GM12878 (cell line): Measurements from ENCODE around the gene PINK1.

ENCODE experiments used
- CBX5 ChIP-seq: sonication (generic); IDR thresholded peaks from 2 replicates; pipeline ENCODE4 v1.6.1; 2016; ENCODE audit warnings: low read depth, moderate library complexity, mild to moderate bottlenecking, inconsistent platforms
- POLR2A ChIP-seq: IDR thresholded peaks from 2 replicates; pipeline ENCODE4 v1.6.1; 2011; ENCODE audit warnings: low read depth, mild to moderate bottlenecking, low read length
- POLR2AphosphoS5 ChIP-seq: IDR thresholded peaks from 2 replicates; pipeline ENCODE4 v1.6.1; 2011; ENCODE audit warnings: mild to moderate bottlenecking, low read length, inconsistent platforms
- RB1 ChIP-seq: fragments of 450-650 bp; formaldehyde crosslinking; IDR thresholded peaks from 2 replicates; pipeline ENCODE4 v1.6.1; 2017; ENCODE audit warnings: mild to moderate bottlenecking, borderline replicate concordance
- RFX5 ChIP-seq: IDR thresholded peaks from 2 replicates; pipeline ENCODE4 v1.6.1; 2011; ENCODE audit warnings: low read depth, low read length, improper control_type of control experiment
- ZNF24 ChIP-seq: fragments of 450-650 bp; IDR thresholded peaks from 2 replicates; pipeline ENCODE4 v1.6.1; 2017; ENCODE audit warnings: antibody characterized with exemption, mild to moderate bottlenecking
- TF ChIP-seq, protein P1 (sequence below), 3 experiments: IDR thresholded peaks in 2 of 3; conservative IDR thresholded peaks in 1 of 3; 2 replicates each; pipeline ENCODE4 v1.5.1; 2011; ENCODE audit warnings: low read depth in 3 of 3, low read length in 3 of 3, mild to moderate bottlenecking in 3 of 3, control low read depth in 2 of 3, moderate library complexity in 2 of 3, inconsistent platforms in 1 of 3, mixed read lengths in 1 of 3; ENCODE audit not compliant: control insufficient read depth in 2 of 3, insufficient read depth in 1 of 3; ENCODE audit errors: extremely low read depth in 1 of 3
- TF ChIP-seq, protein P2 (sequence below): IDR thresholded peaks from 2 replicates; pipeline ENCODE4 v1.6.1; 2011; ENCODE audit warnings: low read depth, mild to moderate bottlenecking, low read length, moderate library complexity, borderline replicate concordance; ENCODE audit errors: extremely low read depth
- TF ChIP-seq, protein P3 (sequence below): IDR thresholded peaks from 2 replicates; pipeline ENCODE4 v1.6.1; 2012; ENCODE audit warnings: low read depth, low read length, improper control_type of control experiment

DNA sequence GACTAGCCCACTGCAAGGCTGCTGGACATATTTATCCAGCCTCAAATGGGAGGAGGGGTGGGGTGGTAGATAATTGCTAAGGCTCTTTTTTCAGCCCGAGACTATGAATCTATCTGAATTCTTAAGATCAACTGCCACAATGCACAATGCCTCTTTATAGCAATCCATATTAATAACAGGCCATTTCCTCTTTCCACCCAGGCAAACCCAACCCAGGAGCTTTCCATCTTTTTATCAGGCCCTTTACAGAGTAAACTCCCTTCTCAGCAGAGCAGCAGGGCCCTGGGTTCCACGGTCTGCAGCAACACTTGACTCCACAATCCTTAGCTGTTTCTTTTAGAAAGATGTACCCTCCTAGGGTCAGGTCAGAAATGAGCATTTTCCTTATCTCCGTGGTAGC, 27.1 kb downstream of the PINK1 start:
- TF ChIP-seq RFX5 (no peak), CBX5 (no peak), ZNF24 (no peak), RB1 (no peak), POLR2A (no peak), POLR2AphosphoS5 (no peak)
- TF ChIP-seq, protein P1, sequence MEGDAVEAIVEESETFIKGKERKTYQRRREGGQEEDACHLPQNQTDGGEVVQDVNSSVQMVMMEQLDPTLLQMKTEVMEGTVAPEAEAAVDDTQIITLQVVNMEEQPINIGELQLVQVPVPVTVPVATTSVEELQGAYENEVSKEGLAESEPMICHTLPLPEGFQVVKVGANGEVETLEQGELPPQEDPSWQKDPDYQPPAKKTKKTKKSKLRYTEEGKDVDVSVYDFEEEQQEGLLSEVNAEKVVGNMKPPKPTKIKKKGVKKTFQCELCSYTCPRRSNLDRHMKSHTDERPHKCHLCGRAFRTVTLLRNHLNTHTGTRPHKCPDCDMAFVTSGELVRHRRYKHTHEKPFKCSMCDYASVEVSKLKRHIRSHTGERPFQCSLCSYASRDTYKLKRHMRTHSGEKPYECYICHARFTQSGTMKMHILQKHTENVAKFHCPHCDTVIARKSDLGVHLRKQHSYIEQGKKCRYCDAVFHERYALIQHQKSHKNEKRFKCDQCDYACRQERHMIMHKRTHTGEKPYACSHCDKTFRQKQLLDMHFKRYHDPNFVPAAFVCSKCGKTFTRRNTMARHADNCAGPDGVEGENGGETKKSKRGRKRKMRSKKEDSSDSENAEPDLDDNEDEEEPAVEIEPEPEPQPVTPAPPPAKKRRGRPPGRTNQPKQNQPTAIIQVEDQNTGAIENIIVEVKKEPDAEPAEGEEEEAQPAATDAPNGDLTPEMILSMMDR (IDR thresholded peaks at IDR 0.05 in 2 of 3, conservative IDR thresholded peaks at IDR 0.05 in 1 of 3; ENCODE audit: control insufficient read depth in 2 of 3, extremely low read depth in 1 of 3, insufficient read depth in 1 of 3, low read depth in 3 of 3, low read length in 3 of 3) = no peak
- TF ChIP-seq, protein P2, sequence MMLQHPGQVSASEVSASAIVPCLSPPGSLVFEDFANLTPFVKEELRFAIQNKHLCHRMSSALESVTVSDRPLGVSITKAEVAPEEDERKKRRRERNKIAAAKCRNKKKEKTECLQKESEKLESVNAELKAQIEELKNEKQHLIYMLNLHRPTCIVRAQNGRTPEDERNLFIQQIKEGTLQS = no peak
- TF ChIP-seq, protein P3, sequence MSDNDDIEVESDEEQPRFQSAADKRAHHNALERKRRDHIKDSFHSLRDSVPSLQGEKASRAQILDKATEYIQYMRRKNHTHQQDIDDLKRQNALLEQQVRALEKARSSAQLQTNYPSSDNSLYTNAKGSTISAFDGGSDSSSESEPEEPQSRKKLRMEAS = no peak
